ENCODE results near the gene TSSK6.

DNA sequence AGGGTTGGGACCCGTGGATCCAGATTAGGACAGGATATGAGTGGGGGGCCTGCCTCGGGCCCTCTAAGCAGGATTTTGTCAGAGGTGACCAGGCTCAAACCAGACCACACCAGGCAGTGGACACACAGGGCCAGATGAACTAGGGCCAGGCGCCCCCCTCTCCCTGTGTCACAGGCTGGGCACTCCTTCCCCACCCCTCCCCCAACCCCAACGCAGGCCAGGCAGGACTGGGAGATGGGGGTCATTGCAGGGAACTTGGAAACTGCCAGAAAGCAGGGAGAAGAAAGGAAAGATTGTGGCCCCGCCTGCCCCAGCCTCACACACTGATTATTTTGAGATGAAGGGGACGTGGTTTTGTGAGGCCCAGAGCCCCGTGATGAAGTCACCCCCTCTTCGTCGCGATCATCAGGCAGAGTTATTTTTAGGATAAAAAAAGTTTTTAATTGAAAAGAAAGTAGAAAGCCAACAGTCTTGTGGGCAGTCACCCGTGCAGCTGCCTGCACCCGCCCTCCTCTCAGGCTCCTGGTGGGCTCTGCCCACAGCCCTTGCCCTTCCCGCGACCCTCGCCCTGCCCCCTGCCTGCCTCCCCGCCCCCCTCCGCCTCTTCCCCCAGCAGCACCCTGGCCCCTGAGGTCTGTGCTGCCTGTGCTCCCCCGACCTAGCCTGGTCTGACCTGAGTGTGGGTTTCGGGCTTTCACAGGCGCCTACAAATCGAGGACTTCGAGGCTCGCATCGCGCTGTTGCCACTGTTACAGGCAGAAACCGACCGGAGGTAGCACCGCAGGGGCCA lies 11.4 kb upstream of the TSSK6 start:
- no peak for TF ChIP-seq EZH2 (IDR thresholded peaks at IDR 0.05; ENCODE audit: borderline replicate concordance, low read length)
- TF ChIP-seq, protein P1, sequence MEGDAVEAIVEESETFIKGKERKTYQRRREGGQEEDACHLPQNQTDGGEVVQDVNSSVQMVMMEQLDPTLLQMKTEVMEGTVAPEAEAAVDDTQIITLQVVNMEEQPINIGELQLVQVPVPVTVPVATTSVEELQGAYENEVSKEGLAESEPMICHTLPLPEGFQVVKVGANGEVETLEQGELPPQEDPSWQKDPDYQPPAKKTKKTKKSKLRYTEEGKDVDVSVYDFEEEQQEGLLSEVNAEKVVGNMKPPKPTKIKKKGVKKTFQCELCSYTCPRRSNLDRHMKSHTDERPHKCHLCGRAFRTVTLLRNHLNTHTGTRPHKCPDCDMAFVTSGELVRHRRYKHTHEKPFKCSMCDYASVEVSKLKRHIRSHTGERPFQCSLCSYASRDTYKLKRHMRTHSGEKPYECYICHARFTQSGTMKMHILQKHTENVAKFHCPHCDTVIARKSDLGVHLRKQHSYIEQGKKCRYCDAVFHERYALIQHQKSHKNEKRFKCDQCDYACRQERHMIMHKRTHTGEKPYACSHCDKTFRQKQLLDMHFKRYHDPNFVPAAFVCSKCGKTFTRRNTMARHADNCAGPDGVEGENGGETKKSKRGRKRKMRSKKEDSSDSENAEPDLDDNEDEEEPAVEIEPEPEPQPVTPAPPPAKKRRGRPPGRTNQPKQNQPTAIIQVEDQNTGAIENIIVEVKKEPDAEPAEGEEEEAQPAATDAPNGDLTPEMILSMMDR (conservative IDR thresholded peaks at IDR 0.05 in 1 of 2, IDR thresholded peaks at IDR 0.05 in 1 of 2; ENCODE audit: extremely low read depth in 1 of 2, insufficient read depth in 1 of 2, low read depth in 1 of 2, low read length in 2 of 2), result no peak
